ENCODE data around the gene MAPK8.

Gene MAPK8

GRCh38 chr10:48464871-48465736 is 158.6 kb downstream of the MAPK8 start:
- no peak for DNase-seq

GRCh38 chr10:48465860-48466521 is 159.5 kb downstream of the MAPK8 start:
- DNase-seq = no peak

GRCh38 chr10:48466611-48467240 is 160.2 kb downstream of the MAPK8 start:
- no peak for DNase-seq

GRCh38 chr10:48467669-48468068 is 161.2 kb downstream of the MAPK8 start:
- no peak for DNase-seq

- DNase-seq = no peak
Observed at GRCh38 chr10:48468130-48468790, 161.8 kb downstream of the MAPK8 start.

- DNase-seq = no peak
Observed at GRCh38 chr10:48468866-48469511, 162.5 kb downstream of the MAPK8 start.

- DNase-seq = no peak
Observed at GRCh38 chr10:48469516-48470020, 163.1 kb downstream of the MAPK8 start.

GRCh38 chr10:48470115-48470892 is 163.8 kb downstream of the MAPK8 start:
- no peak for DNase-seq

GRCh38 chr10:48470893-48471805 is 164.7 kb downstream of the MAPK8 start:
- no peak for DNase-seq

- DNase-seq = no peak
Observed at GRCh38 chr10:48472501-48473069, 166.1 kb downstream of the MAPK8 start.

- no peak for DNase-seq
Observed at GRCh38 chr10:48473704-48474103, 167.2 kb downstream of the MAPK8 start.

- DNase-seq = no peak
Observed at GRCh38 chr10:48474765-48475365, 168.4 kb downstream of the MAPK8 start.

- DNase-seq = no peak
Observed at GRCh38 chr10:48475943-48476278, 169.4 kb downstream of the MAPK8 start.

- DNase-seq = no peak
Observed at GRCh38 chr10:48476279-48476982, 170.0 kb downstream of the MAPK8 start.

- DNase-seq = no peak
Observed at GRCh38 chr10:48477141-48477540, 170.7 kb downstream of the MAPK8 start.

GRCh38 chr10:48477616-48478015 is 171.1 kb downstream of the MAPK8 start:
- DNase-seq = no peak

GRCh38 chr10:48478469-48478868 is 172.0 kb downstream of the MAPK8 start:
- no peak for DNase-seq

GRCh38 chr10:48478980-48479811 is 172.7 kb downstream of the MAPK8 start:
- DNase-seq = no peak

All from stimulated activated CD4-positive, alpha-beta T cell treated with anti-CD3 and anti-CD28 coated beads, Interleukin-4, amount 100 ng/mL, for 1 hour (primary cell).